C4-2B (cell line): ENCODE measurements around the gene CDKN2AIPNL.

Experiments used
- CTCF ChIP-seq: fragments of 450-650 bp; conservative IDR thresholded peaks from 2 replicates; pipeline ENCODE4 v1.5.1; 2017; ENCODE audit warnings: mild to moderate bottlenecking
- ZFX ChIP-seq: fragments of 450-650 bp; IDR thresholded peaks from 2 replicates; pipeline ENCODE4 v1.6.1; 2017

GRCh38 chr5:134398609-134399155, 13.0 kb downstream of the CDKN2AIPNL start:
- TF ChIP-seq CTCF (no peak), ZFX (no peak)
